Activated T-cell treated with anti-CD3 and anti-CD28 coated beads, Interleukin-2, amount 50 U/mL, for 72 hours (primary cell): ENCODE results near the gene VWC2. TPM values are rescaled to one million over a fixed set of nuclear protein-coding genes. Genes with fewer than 3 reads are reported as not detected.

Source experiments
- ATAC-seq, 2 donors: fragments of 150-1000 bp; cut with Tn5 transposase; replicated peaks in 1 of 2; 2 replicates each; pipeline ENCODE4 v1.10.0; 2021; ENCODE audit warnings: moderate library complexity in 2 of 2, mild to moderate bottlenecking in 1 of 2
- DNase-seq, 2 donors: peaks; one replicate each; pipeline ENCODE4 v3.0.0; 2021 to 2022; ENCODE audit warnings: mixed read lengths in 1 of 2
- H3K27ac Mint-ChIP-seq: one replicate; pipeline ENCODE4 v1.8.0; 2022; ENCODE audit warnings: mild to moderate bottlenecking, moderate library complexity, mixed read lengths
- H3K27me3 Mint-ChIP-seq: one replicate; pipeline ENCODE4 v1.8.0; 2022; ENCODE audit warnings: low read depth, mixed read lengths
- H3K36me3 Mint-ChIP-seq, 2 donors: one replicate each; pipeline ENCODE4 v1.8.0; 2022; ENCODE audit warnings: mixed read lengths in 2 of 2, mild to moderate bottlenecking in 1 of 2; ENCODE audit not compliant: insufficient read depth in 2 of 2
- H3K4me1 Mint-ChIP-seq: one replicate; pipeline ENCODE4 v1.8.0; 2022; ENCODE audit warnings: low read depth, mixed read lengths
- H3K4me3 Mint-ChIP-seq, 2 donors: one replicate each; pipeline ENCODE4 v1.8.0; 2022; ENCODE audit warnings: mild to moderate bottlenecking in 2 of 2, mixed read lengths in 2 of 2, moderate library complexity in 2 of 2
- H3K9me3 Mint-ChIP-seq, 2 donors: one replicate each; pipeline ENCODE4 v1.8.0; 2022; ENCODE audit warnings: mixed read lengths in 2 of 2
- total RNA-seq, 2 donors: library from RNA; stranded (reverse); gene quantifications; one replicate each; pipeline ENCODE4 v1.2.3, GENCODE V29; 2022

VWC2 gene
- total RNA-seq, 2 donors from 2014 or later = not detected

DNA sequence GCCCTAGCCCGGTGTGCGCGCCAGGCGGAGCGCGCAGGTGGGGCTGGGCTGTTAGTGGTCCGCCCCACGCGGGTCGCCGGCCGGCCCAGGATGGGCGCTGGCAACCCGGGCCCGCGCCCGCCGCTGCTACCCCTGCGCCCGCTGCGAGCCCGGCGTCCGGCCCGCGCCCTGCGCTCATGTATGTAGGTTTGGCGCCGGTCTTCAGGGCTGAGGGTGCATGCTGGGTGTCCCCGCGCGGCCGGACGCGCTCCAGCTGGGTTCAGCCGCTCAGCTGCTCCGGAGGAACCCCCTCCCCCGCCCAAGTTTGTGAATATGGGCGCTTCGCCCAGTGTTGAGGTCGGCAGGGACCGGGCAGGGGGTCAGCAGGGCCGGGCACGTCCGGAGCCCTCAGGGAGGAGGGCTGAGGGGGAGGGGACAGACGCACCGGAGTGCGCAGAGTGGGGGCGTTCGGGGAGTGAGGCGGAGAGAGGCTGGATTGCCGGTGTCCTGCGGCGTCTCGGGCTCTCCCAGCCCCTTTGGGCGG, 559 bp downstream of the VWC2 start:
- DNase-seq (no peak), ATAC-seq (no peak)
- H3K9me3 Mint-ChIP-seq = no peaks in the 10 kb centered on the region
- peaks cover 12% of the 10 kb centered on the region for H3K4me1 Mint-ChIP-seq
- no peak overlapping the region for H3K27ac Mint-ChIP-seq
- peaks cover 71% of the 10 kb centered on the region for H3K27me3 Mint-ChIP-seq
- no peak overlapping the region for H3K4me3 Mint-ChIP-seq
- peaks cover 3 to 4% of the 10 kb centered on the region in 2 donors for H3K36me3 Mint-ChIP-seq

DNA sequence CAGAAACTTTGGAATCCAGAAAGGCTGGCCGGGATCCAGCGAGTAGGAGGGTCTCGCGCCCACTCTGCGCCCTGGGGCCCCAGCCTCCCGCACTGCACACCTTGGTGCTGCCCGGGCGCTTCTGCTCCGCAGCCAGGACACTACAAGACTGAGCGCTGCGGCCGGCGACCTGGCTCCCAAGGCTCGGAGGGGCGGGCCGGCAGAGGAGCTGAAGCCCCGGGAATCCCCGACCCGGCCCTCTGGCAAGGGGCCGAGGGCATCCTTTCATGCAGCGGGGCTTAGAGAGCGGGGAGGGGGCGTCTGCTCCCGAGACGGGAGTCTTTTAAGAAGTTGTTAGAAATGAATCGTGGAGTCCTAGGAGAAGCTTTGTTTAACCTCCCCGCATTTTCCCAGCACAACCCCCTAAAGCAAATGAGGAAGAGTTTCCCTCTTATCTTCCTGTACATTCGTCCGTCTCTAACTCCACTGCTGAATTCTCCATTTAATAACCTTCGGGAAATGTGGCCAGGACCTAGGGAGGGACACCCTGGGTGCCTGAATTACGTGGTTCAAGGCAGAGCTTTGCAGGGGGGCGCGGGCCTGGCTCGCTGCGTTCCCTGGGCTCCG, 1.1 kb downstream of the VWC2 start:
- ATAC-seq = no peak
- H3K27ac Mint-ChIP-seq = no peak overlapping the region

GRCh38 chr7:49775065-49775948, 1.9 kb downstream of the VWC2 start:
- peaks cover 72% of the 10 kb centered on the region for H3K27me3 Mint-ChIP-seq
- ATAC-seq (no peak), DNase-seq (no peak)
- H3K36me3 Mint-ChIP-seq = peaks cover 3 to 4% of the 10 kb centered on the region in 2 donors
- no peak overlapping the region for H3K27ac Mint-ChIP-seq
- H3K9me3 Mint-ChIP-seq = no peaks in the 10 kb centered on the region
- peaks cover 12% of the 10 kb centered on the region for H3K4me1 Mint-ChIP-seq
- H3K4me3 Mint-ChIP-seq = peak overlapping the region; percentile 40 to 58

More for the DNA sequence above, 1.1 kb downstream of the VWC2 start:
- H3K36me3 Mint-ChIP-seq = peaks cover 3 to 4% of the 10 kb centered on the region in 2 donors
- DNase-seq = no peak
- no peaks in the 10 kb centered on the region for H3K9me3 Mint-ChIP-seq
- peaks cover 72% of the 10 kb centered on the region for H3K27me3 Mint-ChIP-seq
- peak overlapping the region; percentile 40 to 58 for H3K4me3 Mint-ChIP-seq
- peaks cover 12% of the 10 kb centered on the region for H3K4me1 Mint-ChIP-seq

GRCh38 chr7:49775949-49776443, 2.6 kb downstream of the VWC2 start:
- peaks cover 12% of the 10 kb centered on the region for H3K4me1 Mint-ChIP-seq
- peaks cover 3 to 4% of the 10 kb centered on the region in 2 donors for H3K36me3 Mint-ChIP-seq
- no peak overlapping the region for H3K27ac Mint-ChIP-seq
- peak overlapping the region in 1 of 2 donors; percentile 20 for H3K4me3 Mint-ChIP-seq
- no peak for DNase-seq
- ATAC-seq = no peak
- H3K9me3 Mint-ChIP-seq = no peaks in the 10 kb centered on the region
- H3K27me3 Mint-ChIP-seq = peaks cover 69% of the 10 kb centered on the region

DNA sequence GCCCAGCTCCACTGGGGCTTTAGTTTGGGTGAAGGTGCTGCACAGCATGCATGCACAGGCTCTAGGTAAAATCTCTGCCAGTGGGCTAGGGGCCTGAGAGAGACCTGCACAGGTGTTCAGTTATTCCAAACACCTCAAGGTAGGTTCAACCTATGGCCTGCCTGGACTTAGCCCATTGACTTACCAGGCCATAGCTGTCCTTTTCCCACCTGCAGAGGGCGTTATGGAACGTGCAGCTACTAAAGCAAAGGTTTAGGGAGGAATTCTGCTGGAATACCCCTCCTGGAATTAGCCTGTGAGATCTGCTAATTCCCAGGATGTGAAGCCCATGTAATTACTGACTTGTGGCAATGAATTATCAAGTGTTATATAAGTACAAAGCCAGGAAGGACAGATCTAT, 3.6 kb downstream of the VWC2 start:
- Mint-ChIP-seq H3K9me3 (no peaks in the 10 kb centered on the region), H3K4me1 (peaks cover 12% of the 10 kb centered on the region), H3K27me3 (peaks cover 64% of the 10 kb centered on the region), H3K36me3 (peaks cover 3 to 4% of the 10 kb centered on the region in 2 donors), H3K4me3 (no peak overlapping the region), H3K27ac (no peak overlapping the region)
- ATAC-seq = no peak
- no peak for DNase-seq

GRCh38 chr7:49778731-49779270, 5.4 kb downstream of the VWC2 start:
- no peak for ATAC-seq

GRCh38 chr7:49780953-49781352, 7.5 kb downstream of the VWC2 start:
- Mint-ChIP-seq H3K27me3 (peaks cover 38% of the 10 kb centered on the region), H3K9me3 (no peaks in the 10 kb centered on the region), H3K4me1 (no peaks in the 10 kb centered on the region)

More at GRCh38 chr7:49778731-49779270, 5.4 kb downstream of the VWC2 start:
- Mint-ChIP-seq H3K4me1 (peaks cover 4% of the 10 kb centered on the region), H3K27ac (no peak overlapping the region), H3K27me3 (peaks cover 50% of the 10 kb centered on the region), H3K9me3 (no peaks in the 10 kb centered on the region), H3K36me3 (no peaks in the 10 kb centered on the region), H3K4me3 (no peak overlapping the region)
- DNase-seq = no peak

DNA sequence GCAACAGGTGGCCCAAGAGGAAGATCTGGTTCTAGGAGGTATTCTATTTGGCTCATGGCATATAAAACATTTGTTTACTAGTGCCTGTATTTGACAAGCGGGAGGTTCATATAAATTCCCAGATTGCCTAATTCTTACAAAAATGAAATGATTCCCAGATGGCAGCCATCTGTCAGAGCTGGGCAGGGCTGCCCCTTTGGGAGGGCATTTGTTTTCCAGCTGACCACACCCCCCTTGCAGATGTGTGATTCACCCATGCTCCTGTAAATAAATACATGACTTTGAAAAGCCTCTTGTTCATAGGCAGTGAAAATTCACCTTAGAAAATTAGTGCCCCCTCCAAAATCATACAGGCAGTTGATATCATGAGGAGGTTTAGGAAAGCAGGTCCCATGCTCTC, 8.6 kb downstream of the VWC2 start:
- H3K27ac Mint-ChIP-seq = no peak overlapping the region
- ATAC-seq (no peak), DNase-seq (no peak)
- H3K27me3 Mint-ChIP-seq = peaks cover 27% of the 10 kb centered on the region
- no peaks in the 10 kb centered on the region for H3K36me3 Mint-ChIP-seq
- H3K4me1 Mint-ChIP-seq = no peaks in the 10 kb centered on the region
- H3K4me3 Mint-ChIP-seq = no peak overlapping the region
- H3K9me3 Mint-ChIP-seq = peaks cover 0 to 2% of the 10 kb centered on the region in 2 donors

More at GRCh38 chr7:49780953-49781352, 7.5 kb downstream of the VWC2 start:
- Mint-ChIP-seq H3K36me3 (no peaks in the 10 kb centered on the region), H3K27ac (no peak overlapping the region), H3K4me3 (no peak overlapping the region)
- ATAC-seq (no peak), DNase-seq (no peak)

GRCh38 chr7:49783446-49783845, 10.0 kb downstream of the VWC2 start:
- Mint-ChIP-seq H3K4me3 (no peak overlapping the region), H3K27ac (no peak overlapping the region), H3K27me3 (peaks cover 19% of the 10 kb centered on the region), H3K9me3 (peaks cover 4 to 5% of the 10 kb centered on the region in 2 donors), H3K4me1 (no peaks in the 10 kb centered on the region), H3K36me3 (no peaks in the 10 kb centered on the region)
- no peak for ATAC-seq
- no peak for DNase-seq

- Mint-ChIP-seq H3K27me3 (no peaks in the 10 kb centered on the region), H3K9me3 (peaks cover 8 to 11% of the 10 kb centered on the region in 2 donors), H3K4me1 (no peaks in the 10 kb centered on the region), H3K36me3 (no peaks in the 10 kb centered on the region), H3K27ac (no peak overlapping the region), H3K4me3 (no peak overlapping the region)
- ATAC-seq (no peak), DNase-seq (no peak)
Measured at GRCh38 chr7:49787980-49788379, 14.5 kb downstream of the VWC2 start.

DNA sequence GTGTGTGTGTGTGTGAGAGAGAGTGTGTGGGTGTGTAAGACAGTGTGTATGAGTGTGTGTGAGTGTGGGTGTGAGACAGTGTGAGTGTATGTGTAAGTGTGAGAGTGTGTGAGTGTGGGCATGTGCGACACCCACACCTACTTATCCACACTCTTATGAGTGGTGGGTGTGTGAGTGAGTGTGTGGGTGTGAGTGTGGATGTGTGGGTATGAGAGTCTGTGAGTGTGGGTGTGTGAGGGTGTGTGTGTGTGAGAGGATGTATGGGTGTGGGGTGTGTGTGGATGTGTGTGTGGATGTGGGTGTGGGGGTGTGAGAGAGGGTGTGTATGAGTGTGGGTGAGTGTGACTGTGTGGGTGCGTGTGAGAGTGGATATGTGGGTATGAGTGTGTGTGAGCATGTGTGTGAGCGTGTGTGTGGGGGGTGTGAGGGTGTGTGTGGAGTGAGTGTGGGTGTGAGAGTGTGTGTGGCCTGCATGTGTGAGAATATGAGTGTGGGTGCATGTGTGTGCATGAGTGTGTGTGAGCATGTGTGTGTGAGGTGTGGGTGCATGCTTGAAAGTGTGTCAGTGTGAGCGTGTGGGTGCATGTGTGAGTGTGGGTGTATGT, 15.1 kb downstream of the VWC2 start:
- no peaks in the 10 kb centered on the region for H3K36me3 Mint-ChIP-seq
- peaks cover 8 to 11% of the 10 kb centered on the region in 2 donors for H3K9me3 Mint-ChIP-seq
- H3K27ac Mint-ChIP-seq = no peak overlapping the region
- H3K4me3 Mint-ChIP-seq = no peak overlapping the region
- DNase-seq (no peak), ATAC-seq (no peak)
- no peaks in the 10 kb centered on the region for H3K27me3 Mint-ChIP-seq
- no peaks in the 10 kb centered on the region for H3K4me1 Mint-ChIP-seq

DNA sequence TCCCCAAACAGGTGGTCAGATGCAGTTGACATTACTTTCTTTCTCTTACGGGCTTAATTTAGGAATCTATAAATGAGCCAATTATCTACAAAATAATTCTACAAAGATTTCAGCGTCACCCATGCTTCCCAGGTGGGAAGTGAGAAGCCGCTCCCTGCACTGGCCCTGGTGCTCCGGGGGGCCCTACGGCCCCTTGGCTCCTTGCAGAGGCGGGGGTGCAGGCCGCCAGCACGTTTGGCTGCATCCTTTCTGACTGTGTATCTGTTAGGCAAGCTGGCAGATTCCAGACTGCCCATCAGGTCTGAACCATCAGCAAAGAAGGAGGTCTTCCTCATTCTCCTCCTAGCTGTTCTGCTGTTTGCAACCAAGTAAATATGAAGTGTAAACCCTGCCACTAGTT, 16.3 kb downstream of the VWC2 start:
- Mint-ChIP-seq H3K9me3 (peaks cover 8 to 11% of the 10 kb centered on the region in 2 donors), H3K36me3 (no peaks in the 10 kb centered on the region), H3K27ac (no peak overlapping the region), H3K4me3 (no peak overlapping the region), H3K27me3 (no peaks in the 10 kb centered on the region), H3K4me1 (no peaks in the 10 kb centered on the region)
- DNase-seq (no peak), ATAC-seq (no peak)
